Measurements from ENCODE around the gene TRHDE. TPM values are rescaled to one million over a fixed set of nuclear protein-coding genes. Genes with fewer than 3 reads are reported as not detected.

TRHDE gene
- total RNA-seq, 1 experiment from 2014 or later, result 1.9 TPM

DNA sequence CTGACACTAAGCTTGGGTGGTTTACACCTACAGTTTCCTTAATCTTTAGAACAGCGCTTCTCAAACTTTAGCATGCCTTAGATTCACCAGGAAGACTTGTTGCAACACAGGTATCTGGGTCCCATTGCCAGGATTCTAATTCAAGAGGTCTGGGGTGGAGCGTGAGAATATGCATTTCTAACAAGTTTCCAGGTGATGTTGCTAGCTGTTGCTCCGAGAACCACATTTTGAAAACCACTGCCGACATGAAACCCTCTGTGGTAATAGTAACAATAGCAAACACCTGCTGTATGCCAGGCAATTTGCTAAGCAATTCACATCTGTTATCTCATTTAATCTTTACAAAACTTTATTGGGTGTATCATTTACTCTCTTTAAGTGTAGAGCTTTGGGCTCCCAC lies 58.6 kb downstream of the TRHDE start:
- DNase-seq (ENCODE audit: low read depth, low spot score) (no peak), ATAC-seq (no peak)
- H3K4me3 ChIP-seq (ENCODE audit: low read depth in 2 of 2, low read length in 2 of 2), result no peak overlapping the region
- H3K36me3 ChIP-seq (ENCODE audit: control insufficient read depth, insufficient read depth, low read length), result no peaks in the 10 kb centered on the region
- ChIA-PET CTCF (interaction anchor here (0.7 kb wide), 1 partner anchor 339 kb away, joined by 6 read pairs; no protein-coding TSS in a partner anchor), POLR2A (no interaction called here)
- no TSS peak for BruUV-seq (replicated peaks)
- H3K9me3 ChIP-seq (ENCODE audit: control insufficient read depth, insufficient read depth, low read depth, low read length), result no peaks in the 10 kb centered on the region
- in situ Hi-C loops (cut with HindIII; ENCODE audit: low pct_unique_long_range_greater_than_20kb, low sequenced_read_pairs) (no loop called here), intact Hi-C loops (cut with micrococcal nuclease; ENCODE audit: unreplicated experiment) (no loop called here)
- H3K27me3 ChIP-seq (ENCODE audit: control insufficient read depth, insufficient read depth, low read length), result no peaks in the 10 kb centered on the region
- TF ChIP-seq, protein P1, sequence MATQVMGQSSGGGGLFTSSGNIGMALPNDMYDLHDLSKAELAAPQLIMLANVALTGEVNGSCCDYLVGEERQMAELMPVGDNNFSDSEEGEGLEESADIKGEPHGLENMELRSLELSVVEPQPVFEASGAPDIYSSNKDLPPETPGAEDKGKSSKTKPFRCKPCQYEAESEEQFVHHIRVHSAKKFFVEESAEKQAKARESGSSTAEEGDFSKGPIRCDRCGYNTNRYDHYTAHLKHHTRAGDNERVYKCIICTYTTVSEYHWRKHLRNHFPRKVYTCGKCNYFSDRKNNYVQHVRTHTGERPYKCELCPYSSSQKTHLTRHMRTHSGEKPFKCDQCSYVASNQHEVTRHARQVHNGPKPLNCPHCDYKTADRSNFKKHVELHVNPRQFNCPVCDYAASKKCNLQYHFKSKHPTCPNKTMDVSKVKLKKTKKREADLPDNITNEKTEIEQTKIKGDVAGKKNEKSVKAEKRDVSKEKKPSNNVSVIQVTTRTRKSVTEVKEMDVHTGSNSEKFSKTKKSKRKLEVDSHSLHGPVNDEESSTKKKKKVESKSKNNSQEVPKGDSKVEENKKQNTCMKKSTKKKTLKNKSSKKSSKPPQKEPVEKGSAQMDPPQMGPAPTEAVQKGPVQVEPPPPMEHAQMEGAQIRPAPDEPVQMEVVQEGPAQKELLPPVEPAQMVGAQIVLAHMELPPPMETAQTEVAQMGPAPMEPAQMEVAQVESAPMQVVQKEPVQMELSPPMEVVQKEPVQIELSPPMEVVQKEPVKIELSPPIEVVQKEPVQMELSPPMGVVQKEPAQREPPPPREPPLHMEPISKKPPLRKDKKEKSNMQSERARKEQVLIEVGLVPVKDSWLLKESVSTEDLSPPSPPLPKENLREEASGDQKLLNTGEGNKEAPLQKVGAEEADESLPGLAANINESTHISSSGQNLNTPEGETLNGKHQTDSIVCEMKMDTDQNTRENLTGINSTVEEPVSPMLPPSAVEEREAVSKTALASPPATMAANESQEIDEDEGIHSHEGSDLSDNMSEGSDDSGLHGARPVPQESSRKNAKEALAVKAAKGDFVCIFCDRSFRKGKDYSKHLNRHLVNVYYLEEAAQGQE (IDR thresholded peaks at IDR 0.05; ENCODE audit: insufficient read depth in 1 of 2, low read depth in 2 of 2, low read length in 1 of 2), result no peak
- TF ChIP-seq POLR2AphosphoS5 (IDR thresholded peaks at IDR 0.05; ENCODE audit: low read depth, low read length), result no peak
- TF ChIP-seq SIN3A (IDR thresholded peaks at IDR 0.05; ENCODE audit: borderline replicate concordance, insufficient read depth, low read depth, low read length), result no peak
- TF ChIP-seq, protein P2, sequence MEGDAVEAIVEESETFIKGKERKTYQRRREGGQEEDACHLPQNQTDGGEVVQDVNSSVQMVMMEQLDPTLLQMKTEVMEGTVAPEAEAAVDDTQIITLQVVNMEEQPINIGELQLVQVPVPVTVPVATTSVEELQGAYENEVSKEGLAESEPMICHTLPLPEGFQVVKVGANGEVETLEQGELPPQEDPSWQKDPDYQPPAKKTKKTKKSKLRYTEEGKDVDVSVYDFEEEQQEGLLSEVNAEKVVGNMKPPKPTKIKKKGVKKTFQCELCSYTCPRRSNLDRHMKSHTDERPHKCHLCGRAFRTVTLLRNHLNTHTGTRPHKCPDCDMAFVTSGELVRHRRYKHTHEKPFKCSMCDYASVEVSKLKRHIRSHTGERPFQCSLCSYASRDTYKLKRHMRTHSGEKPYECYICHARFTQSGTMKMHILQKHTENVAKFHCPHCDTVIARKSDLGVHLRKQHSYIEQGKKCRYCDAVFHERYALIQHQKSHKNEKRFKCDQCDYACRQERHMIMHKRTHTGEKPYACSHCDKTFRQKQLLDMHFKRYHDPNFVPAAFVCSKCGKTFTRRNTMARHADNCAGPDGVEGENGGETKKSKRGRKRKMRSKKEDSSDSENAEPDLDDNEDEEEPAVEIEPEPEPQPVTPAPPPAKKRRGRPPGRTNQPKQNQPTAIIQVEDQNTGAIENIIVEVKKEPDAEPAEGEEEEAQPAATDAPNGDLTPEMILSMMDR (IDR thresholded peaks at IDR 0.05), result no peak
- no peak for TF ChIP-seq TCF7L2 (IDR thresholded peaks at IDR 0.05; ENCODE audit: low read depth, low read length)
- H3K4me1 ChIP-seq (ENCODE audit: control insufficient read depth, insufficient read depth, low read length), result no peaks in the 10 kb centered on the region
- no peak overlapping the region for H3K27ac ChIP-seq (ENCODE audit: low read length)

DNA sequence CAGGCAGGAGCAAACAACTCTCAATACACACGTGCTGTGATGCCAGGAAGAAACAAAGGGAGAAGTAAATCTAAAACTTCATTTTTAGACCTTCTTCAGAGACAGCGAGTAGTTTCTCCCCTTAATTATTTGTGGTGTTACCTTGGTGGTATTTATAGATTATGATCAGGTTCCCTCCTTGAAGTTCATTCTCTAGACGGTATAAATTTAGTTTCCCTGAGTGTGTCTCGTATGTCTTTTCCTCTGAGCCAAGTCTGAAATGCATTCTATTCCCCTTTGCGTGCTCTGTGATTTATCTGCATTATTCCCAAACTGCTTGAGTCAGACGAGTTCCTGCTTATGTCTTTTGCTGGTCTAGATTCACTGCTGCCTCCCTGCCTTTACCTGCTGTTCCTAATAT lies 65.2 kb downstream of the TRHDE start:
- in situ Hi-C loops (cut with HindIII; ENCODE audit: low pct_unique_long_range_greater_than_20kb, low sequenced_read_pairs) (no loop called here), intact Hi-C loops (cut with micrococcal nuclease; ENCODE audit: unreplicated experiment) (no loop called here)
- Histone ChIP-seq H3K4me1 (ENCODE audit: control insufficient read depth, insufficient read depth, low read length) (no peaks in the 10 kb centered on the region), H3K27me3 (ENCODE audit: control insufficient read depth, insufficient read depth, low read length) (no peaks in the 10 kb centered on the region), H3K9me3 (ENCODE audit: control insufficient read depth, insufficient read depth, low read depth, low read length) (no peaks in the 10 kb centered on the region), H3K27ac (ENCODE audit: low read length) (no peak overlapping the region), H3K36me3 (ENCODE audit: control insufficient read depth, insufficient read depth, low read length) (no peaks in the 10 kb centered on the region), H3K4me3 (ENCODE audit: low read depth in 2 of 2, low read length in 2 of 2) (no peak overlapping the region)
- no TSS peak for BruUV-seq (replicated peaks)
- no peak for DNase-seq (ENCODE audit: low read depth, low spot score)
- TF ChIP-seq TCF7L2 (IDR thresholded peaks at IDR 0.05; ENCODE audit: low read depth, low read length) (no peak), SIN3A (IDR thresholded peaks at IDR 0.05; ENCODE audit: borderline replicate concordance, insufficient read depth, low read depth, low read length) (no peak), POLR2AphosphoS5 (IDR thresholded peaks at IDR 0.05; ENCODE audit: low read depth, low read length) (no peak)
- TF ChIP-seq, protein P2 (IDR thresholded peaks at IDR 0.05), result no peak
- TF ChIP-seq, protein P1 (IDR thresholded peaks at IDR 0.05; ENCODE audit: insufficient read depth in 1 of 2, low read depth in 2 of 2, low read length in 1 of 2), result no peak
- ATAC-seq, result no peak
- ChIA-PET POLR2A (no interaction called here), CTCF (no interaction called here)

Data from Panc1 (cell line).